ENCODE data around the gene CEP72.

Gene CEP72

GRCh38 chr5:661891-662750 is 50.0 kb downstream of the CEP72 start:
- H3K4me3 ChIP-seq (replicated peaks in 1 of 2; ENCODE audit: low read depth in 2 of 2, low read length in 2 of 2), result no peak overlapping the region
- TF ChIP-seq, protein P1, sequence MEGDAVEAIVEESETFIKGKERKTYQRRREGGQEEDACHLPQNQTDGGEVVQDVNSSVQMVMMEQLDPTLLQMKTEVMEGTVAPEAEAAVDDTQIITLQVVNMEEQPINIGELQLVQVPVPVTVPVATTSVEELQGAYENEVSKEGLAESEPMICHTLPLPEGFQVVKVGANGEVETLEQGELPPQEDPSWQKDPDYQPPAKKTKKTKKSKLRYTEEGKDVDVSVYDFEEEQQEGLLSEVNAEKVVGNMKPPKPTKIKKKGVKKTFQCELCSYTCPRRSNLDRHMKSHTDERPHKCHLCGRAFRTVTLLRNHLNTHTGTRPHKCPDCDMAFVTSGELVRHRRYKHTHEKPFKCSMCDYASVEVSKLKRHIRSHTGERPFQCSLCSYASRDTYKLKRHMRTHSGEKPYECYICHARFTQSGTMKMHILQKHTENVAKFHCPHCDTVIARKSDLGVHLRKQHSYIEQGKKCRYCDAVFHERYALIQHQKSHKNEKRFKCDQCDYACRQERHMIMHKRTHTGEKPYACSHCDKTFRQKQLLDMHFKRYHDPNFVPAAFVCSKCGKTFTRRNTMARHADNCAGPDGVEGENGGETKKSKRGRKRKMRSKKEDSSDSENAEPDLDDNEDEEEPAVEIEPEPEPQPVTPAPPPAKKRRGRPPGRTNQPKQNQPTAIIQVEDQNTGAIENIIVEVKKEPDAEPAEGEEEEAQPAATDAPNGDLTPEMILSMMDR (IDR thresholded peaks at IDR 0.05; ENCODE audit: low read depth, low read length), result no peak
- DNase-seq (ENCODE audit: low read depth in 2 of 2), result no peak

- H3K4me3 ChIP-seq (replicated peaks in 1 of 2; ENCODE audit: low read depth in 2 of 2, low read length in 2 of 2), result no peak overlapping the region
- TF ChIP-seq, protein P1 (IDR thresholded peaks at IDR 0.05; ENCODE audit: low read depth, low read length), result no peak
- no peak for DNase-seq (ENCODE audit: low read depth in 2 of 2)
Observed at GRCh38 chr5:662751-663435, 50.8 kb downstream of the CEP72 start.

- TF ChIP-seq, protein P1 (IDR thresholded peaks at IDR 0.05; ENCODE audit: low read depth, low read length), result no peak
- DNase-seq (ENCODE audit: low read depth in 2 of 2), result no peak
- H3K4me3 ChIP-seq (replicated peaks in 1 of 2; ENCODE audit: low read depth in 2 of 2, low read length in 2 of 2), result no peak overlapping the region
Observed at GRCh38 chr5:663436-664342, 51.5 kb downstream of the CEP72 start.

DNA sequence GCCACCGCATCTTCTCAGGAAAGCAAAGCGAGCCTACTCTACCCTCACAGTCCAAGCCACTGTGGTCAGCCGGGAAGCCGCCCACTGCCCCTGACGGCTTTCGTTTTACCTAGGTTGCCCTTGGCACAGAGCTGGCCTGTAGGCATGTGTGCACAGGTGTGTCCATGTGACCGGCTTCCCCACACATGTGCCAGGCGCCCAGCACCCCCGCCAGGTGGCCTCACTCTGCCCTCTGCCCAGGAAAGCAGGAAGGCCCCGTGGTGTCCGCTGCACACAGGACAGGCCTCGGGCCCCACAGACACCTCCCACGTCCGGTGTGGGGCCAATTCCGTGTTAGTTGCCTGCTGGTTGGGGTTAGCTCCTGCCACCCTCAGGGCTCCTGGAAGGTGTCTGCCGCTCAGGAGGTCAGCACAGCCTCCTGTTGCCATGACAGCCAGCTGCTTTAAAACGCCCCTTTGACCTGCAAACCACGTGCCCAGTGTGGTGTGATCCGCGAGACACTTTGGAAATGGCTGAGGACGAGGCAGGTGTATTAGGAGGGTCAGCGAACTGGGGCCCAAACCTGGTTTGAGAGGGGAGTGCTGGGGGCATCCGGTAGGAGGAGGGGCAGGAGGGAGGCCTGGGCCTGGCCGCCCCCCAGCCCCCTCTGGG is 52.3 kb downstream of the CEP72 start:
- no peak for DNase-seq (ENCODE audit: low read depth in 2 of 2)
- TF ChIP-seq, protein P1 (IDR thresholded peaks at IDR 0.05; ENCODE audit: low read depth, low read length), result no peak
- H3K4me3 ChIP-seq (replicated peaks in 1 of 2; ENCODE audit: low read depth in 2 of 2, low read length in 2 of 2), result no peak overlapping the region

GRCh38 chr5:664994-665360 is 52.8 kb downstream of the CEP72 start:
- TF ChIP-seq, protein P1 (IDR thresholded peaks at IDR 0.05; ENCODE audit: low read depth, low read length), result no peak
- no peak for DNase-seq (ENCODE audit: low read depth in 2 of 2)
- H3K4me3 ChIP-seq (replicated peaks in 1 of 2; ENCODE audit: low read depth in 2 of 2, low read length in 2 of 2), result no peak overlapping the region

GRCh38 chr5:665541-665955 is 53.4 kb downstream of the CEP72 start:
- DNase-seq (ENCODE audit: low read depth in 2 of 2), result no peak
- TF ChIP-seq, protein P1 (IDR thresholded peaks at IDR 0.05; ENCODE audit: low read depth, low read length), result no peak
- H3K4me3 ChIP-seq (replicated peaks in 1 of 2; ENCODE audit: low read depth in 2 of 2, low read length in 2 of 2), result no peak overlapping the region

Data from cardiac fibroblast (primary cell).